Glutamatergic neuron (in vitro differentiated cells): ENCODE data around the gene ATXN3. TPM values are rescaled to one million over a fixed set of nuclear protein-coding genes. Genes with fewer than 3 reads are reported as not detected.

Experiments used
- DNase-seq: peaks from one replicate; pipeline ENCODE4 v3.0.0; 2022
- H3K27ac Mint-ChIP-seq: one replicate; pipeline ENCODE4 v1.8.0; 2020; ENCODE audit warnings: mild to moderate bottlenecking, mixed read lengths, inconsistent platforms; ENCODE audit not compliant: unreplicated experiment
- H3K27me3 Mint-ChIP-seq: one replicate; pipeline ENCODE4 v1.8.0; 2020; ENCODE audit warnings: mild to moderate bottlenecking, moderate library complexity, mixed read lengths, inconsistent platforms; ENCODE audit not compliant: unreplicated experiment
- H3K36me3 Mint-ChIP-seq: one replicate; pipeline ENCODE4 v1.8.0; 2020; ENCODE audit warnings: mild to moderate bottlenecking, mixed read lengths, inconsistent platforms; ENCODE audit not compliant: unreplicated experiment
- H3K4me1 Mint-ChIP-seq: one replicate; pipeline ENCODE4 v1.8.0; 2020; ENCODE audit warnings: mild to moderate bottlenecking, low read depth, mixed read lengths, inconsistent platforms; ENCODE audit not compliant: unreplicated experiment
- H3K4me3 Mint-ChIP-seq: one replicate; pipeline ENCODE4 v1.8.0; 2020; ENCODE audit warnings: mild to moderate bottlenecking, mixed read lengths, inconsistent platforms; ENCODE audit not compliant: unreplicated experiment
- H3K9me3 Mint-ChIP-seq: one replicate; pipeline ENCODE4 v1.8.0; 2020; ENCODE audit warnings: mild to moderate bottlenecking, moderate library complexity, mixed read lengths, inconsistent platforms; ENCODE audit not compliant: unreplicated experiment
- total RNA-seq: library from RNA; stranded (reverse); fragmentation: NEBNext Ultra II Directional; extraction: Animal tissue kit (Norgen Biotek cat#: 25700); gene quantifications from one replicate; pipeline ENCODE4 v1.2.1, GENCODE V29; 2021; ENCODE audit not compliant: unreplicated experiment
- TF ChIP-seq, protein P1 (sequence below): fragments of 200-600 bp; sonication (generic); IDR thresholded peaks from one replicate; pipeline ENCODE4 v1.5.0; 2021; ENCODE audit not compliant: partially characterized antibody, unreplicated experiment

ATXN3 gene
- total RNA-seq, 1 donor from 2014 or later, result 39.8 TPM

DNA sequence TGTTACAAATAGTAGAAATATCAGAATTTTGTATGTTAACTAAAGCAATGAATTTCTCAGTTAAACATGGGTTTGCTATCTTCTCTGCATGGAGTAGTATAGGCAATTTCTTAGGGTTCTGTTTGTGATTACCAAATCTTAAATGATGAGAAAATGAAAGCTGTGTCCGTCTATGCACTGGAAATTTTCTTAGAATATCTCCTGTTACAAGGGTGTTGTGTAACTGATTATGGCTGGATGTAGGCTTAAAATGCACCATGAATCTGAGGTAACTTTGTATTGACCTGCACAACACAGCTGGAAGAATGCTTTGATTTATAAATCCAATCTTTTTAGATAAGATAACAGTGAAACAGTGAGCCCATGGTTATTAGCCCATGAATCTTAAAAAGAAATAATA is 84.3 kb downstream of the ATXN3 start:
- Mint-ChIP-seq H3K36me3 (no peaks in the 10 kb centered on the region), H3K4me1 (no peaks in the 10 kb centered on the region), H3K4me3 (no peak overlapping the region), H3K27me3 (no peaks in the 10 kb centered on the region), H3K9me3 (no peaks in the 10 kb centered on the region), H3K27ac (no peak overlapping the region)
- DNase-seq, result no peak
- TF ChIP-seq, protein P1, sequence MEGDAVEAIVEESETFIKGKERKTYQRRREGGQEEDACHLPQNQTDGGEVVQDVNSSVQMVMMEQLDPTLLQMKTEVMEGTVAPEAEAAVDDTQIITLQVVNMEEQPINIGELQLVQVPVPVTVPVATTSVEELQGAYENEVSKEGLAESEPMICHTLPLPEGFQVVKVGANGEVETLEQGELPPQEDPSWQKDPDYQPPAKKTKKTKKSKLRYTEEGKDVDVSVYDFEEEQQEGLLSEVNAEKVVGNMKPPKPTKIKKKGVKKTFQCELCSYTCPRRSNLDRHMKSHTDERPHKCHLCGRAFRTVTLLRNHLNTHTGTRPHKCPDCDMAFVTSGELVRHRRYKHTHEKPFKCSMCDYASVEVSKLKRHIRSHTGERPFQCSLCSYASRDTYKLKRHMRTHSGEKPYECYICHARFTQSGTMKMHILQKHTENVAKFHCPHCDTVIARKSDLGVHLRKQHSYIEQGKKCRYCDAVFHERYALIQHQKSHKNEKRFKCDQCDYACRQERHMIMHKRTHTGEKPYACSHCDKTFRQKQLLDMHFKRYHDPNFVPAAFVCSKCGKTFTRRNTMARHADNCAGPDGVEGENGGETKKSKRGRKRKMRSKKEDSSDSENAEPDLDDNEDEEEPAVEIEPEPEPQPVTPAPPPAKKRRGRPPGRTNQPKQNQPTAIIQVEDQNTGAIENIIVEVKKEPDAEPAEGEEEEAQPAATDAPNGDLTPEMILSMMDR, result no peak

GRCh38 chr14:92021523-92021922 is 84.9 kb downstream of the ATXN3 start:
- Mint-ChIP-seq H3K9me3 (no peaks in the 10 kb centered on the region), H3K4me1 (no peaks in the 10 kb centered on the region), H3K27ac (no peak overlapping the region), H3K27me3 (no peaks in the 10 kb centered on the region), H3K4me3 (no peak overlapping the region), H3K36me3 (no peaks in the 10 kb centered on the region)
- TF ChIP-seq, protein P1, result no peak
- no peak for DNase-seq

- Mint-ChIP-seq H3K27ac (no peak overlapping the region), H3K4me3 (no peak overlapping the region), H3K36me3 (no peaks in the 10 kb centered on the region), H3K27me3 (peaks cover 2% of the 10 kb centered on the region), H3K9me3 (no peaks in the 10 kb centered on the region), H3K4me1 (no peaks in the 10 kb centered on the region)
- TF ChIP-seq, protein P1, result no peak
- DNase-seq, result no peak
These were observed 92.3 kb downstream of the ATXN3 start for GRCh38 chr14:92014040-92014439.

DNA sequence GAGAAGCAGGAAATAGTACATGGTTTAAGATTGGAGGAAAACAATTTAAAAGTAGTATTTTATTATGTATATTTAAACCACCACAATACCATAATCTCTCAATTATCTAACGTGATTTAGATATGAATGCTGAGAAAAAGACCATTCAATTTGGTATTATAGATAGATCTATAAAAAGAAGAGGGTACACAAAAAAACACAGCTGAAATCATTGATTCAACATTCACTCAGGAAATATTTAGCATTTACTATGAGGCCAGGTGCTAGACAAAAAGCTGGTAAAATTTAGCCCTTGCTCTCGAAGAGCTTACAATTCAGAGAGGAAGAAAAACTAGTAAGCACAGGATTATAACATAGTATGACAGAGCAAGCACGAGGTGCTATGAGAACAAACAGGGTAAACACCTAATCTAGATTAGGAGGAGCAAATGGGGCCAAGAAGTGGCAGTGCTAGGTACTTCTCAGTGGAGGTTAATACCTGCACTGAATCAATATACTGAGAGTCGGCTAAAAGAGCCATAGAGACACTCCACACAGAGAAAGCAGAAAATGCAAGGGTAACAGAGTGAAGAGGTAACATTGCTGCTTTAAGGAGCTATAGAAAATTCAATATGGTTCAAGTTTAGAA is 94.1 kb downstream of the ATXN3 start:
- no peak overlapping the region for H3K27ac Mint-ChIP-seq

DNA sequence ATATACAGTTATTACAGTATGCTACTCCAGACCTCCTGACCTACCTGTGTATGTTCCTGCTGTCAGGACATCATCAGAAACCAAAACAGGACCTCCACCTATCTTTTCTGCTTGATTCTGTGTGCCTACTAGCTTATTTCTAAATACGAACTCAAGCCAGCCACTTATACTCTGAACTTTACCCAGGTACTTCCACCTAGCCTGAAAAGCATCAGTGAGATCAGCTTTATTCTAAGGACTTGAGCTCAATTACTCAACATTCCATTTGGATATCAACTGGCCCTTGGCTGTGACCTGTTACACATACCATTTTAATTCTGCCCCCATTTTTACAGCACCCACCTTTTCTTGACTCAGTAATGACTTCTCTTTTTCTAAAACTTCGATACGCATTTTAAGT is 95.7 kb downstream of the ATXN3 start:
- Mint-ChIP-seq H3K36me3 (no peaks in the 10 kb centered on the region), H3K4me1 (no peaks in the 10 kb centered on the region), H3K9me3 (no peaks in the 10 kb centered on the region), H3K4me3 (no peak overlapping the region), H3K27me3 (no peaks in the 10 kb centered on the region), H3K27ac (no peak overlapping the region)
- no peak for DNase-seq
- TF ChIP-seq, protein P1, result no peak

More for the DNA sequence above, 94.1 kb downstream of the ATXN3 start:
- TF ChIP-seq, protein P1, result no peak
- no peak for DNase-seq
- no peak overlapping the region for H3K4me3 Mint-ChIP-seq
- no peaks in the 10 kb centered on the region for H3K9me3 Mint-ChIP-seq
- no peaks in the 10 kb centered on the region for H3K4me1 Mint-ChIP-seq
- peaks cover 2% of the 10 kb centered on the region for H3K27me3 Mint-ChIP-seq
- H3K36me3 Mint-ChIP-seq, result no peaks in the 10 kb centered on the region
